ENCODE data around the gene GPR15.

GPR15 gene

DNA sequence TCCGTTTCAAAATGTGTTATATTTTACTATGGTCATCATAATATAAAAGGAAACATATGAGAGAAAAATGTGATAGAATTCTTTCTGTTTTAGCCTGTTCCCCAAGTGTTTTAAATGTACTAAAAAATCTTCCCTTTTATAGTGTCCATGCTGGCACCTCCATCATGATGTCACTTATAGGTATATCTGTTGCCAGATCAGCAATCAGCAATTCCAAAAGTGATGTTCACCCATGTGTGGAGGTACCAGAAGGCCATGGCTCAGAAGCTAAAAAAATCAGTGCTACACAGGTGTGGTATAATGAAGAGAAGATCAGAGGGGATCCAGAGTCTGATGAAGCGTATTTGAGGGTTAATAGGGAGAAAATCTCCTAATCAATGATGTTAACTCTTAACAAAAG is 1.1 kb upstream of the GPR15 start:
- DNase-seq (ENCODE audit: low spot score): no peak

DNA sequence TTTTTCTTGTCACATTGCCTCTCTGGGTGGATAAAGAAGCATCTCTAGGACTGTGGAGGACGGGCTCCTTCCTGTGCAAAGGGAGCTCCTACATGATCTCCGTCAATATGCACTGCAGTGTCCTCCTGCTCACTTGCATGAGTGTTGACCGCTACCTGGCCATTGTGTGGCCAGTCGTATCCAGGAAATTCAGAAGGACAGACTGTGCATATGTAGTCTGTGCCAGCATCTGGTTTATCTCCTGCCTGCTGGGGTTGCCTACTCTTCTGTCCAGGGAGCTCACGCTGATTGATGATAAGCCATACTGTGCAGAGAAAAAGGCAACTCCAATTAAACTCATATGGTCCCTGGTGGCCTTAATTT is 478 bp downstream of the GPR15 start:
- no peak for DNase-seq (ENCODE audit: low spot score)

DNA sequence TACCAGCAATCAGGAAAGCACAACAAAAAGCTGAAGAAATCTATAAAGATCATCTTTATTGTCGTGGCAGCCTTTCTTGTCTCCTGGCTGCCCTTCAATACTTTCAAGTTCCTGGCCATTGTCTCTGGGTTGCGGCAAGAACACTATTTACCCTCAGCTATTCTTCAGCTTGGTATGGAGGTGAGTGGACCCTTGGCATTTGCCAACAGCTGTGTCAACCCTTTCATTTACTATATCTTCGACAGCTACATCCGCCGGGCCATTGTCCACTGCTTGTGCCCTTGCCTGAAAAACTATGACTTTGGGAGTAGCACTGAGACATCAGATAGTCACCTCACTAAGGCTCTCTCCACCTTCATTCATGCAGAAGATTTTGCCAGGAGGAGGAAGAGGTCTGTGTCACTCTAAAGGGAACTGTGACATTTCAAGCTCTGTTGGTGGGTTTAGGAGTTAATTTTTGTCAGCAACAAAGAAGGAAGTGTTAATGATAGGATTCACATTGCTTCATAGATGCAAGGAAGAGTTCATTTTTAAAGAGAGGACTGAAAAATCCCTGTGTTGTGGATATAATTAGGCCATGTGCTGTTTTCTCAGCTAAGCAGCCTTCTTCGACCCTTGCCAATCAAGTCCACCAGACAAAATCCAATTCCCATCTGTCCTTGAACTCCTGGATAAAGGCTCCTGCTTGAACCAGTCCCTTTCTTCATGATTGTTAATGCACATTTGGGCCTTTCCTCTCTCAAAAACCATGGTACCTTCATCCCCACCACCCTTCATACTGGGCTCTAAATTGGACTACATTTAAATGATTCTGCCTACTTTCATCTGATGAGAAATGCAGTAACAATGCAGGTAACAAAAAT is 1.2 kb downstream of the GPR15 start:
- DNase-seq (ENCODE audit: low spot score): no peak

DNA sequence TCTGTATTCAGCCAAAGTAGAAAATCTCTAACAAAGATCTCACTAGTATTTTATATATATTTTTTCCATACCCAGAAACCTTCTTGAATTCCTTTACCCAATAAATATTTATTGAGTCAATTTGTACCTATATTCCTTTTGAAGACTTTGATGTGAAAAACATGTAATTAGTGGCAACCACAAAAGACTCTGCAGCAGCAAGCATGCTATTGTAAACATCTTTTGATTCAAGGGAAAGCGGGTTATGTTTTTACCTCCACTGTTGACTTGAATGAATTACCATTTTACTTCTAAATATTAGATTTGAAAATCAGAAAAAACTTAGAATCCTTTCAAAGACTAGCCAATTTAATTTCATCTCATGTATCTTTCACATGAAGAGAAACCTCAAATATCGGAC is 2.4 kb downstream of the GPR15 start:
- DNase-seq (ENCODE audit: low spot score): no peak

GRCh38 chr3:98534734-98535133 is 3.0 kb downstream of the GPR15 start:
- DNase-seq (ENCODE audit: low spot score): no peak

DNA sequence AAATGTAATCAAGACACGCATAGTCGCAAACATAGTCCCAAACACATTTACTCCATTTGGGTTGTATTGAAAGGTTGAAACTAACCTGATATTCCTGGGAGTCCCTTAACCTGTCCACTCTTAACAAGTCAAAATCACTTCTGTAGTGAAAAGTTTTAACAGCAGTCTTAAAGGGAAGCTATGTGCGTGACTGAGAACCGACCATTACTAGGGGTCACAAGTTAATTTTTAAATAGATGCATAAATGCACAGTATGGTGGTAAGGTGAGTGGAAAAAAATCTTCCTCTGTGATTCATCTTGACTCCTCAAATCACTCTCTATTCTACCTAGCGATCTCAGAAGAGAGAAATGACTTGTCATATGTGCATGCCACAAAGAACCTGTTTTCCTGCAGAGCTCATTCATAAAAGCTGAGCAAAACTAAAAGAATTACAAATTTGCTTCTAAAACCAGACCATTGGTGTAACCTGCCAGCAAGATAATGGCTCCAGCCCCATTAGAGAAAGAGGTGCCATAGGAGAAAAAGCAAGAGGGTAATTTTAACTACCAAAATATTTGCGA is 4.8 kb downstream of the GPR15 start:
- no peak for DNase-seq (ENCODE audit: low spot score)

- DNase-seq (ENCODE audit: low spot score): no peak
Observed at GRCh38 chr3:98540346-98540745, 8.6 kb downstream of the GPR15 start.

GRCh38 chr3:98541695-98542094 is 9.9 kb downstream of the GPR15 start:
- DNase-seq (ENCODE audit: low spot score): no peak

GRCh38 chr3:98542623-98543022 is 10.8 kb downstream of the GPR15 start:
- DNase-seq (ENCODE audit: low spot score): no peak

- no peak for DNase-seq (ENCODE audit: low spot score)
Observed at GRCh38 chr3:98545940-98546339, 14.2 kb downstream of the GPR15 start.

- no peak for DNase-seq (ENCODE audit: low spot score)
Observed at GRCh38 chr3:98548544-98548943, 16.8 kb downstream of the GPR15 start.

DNA sequence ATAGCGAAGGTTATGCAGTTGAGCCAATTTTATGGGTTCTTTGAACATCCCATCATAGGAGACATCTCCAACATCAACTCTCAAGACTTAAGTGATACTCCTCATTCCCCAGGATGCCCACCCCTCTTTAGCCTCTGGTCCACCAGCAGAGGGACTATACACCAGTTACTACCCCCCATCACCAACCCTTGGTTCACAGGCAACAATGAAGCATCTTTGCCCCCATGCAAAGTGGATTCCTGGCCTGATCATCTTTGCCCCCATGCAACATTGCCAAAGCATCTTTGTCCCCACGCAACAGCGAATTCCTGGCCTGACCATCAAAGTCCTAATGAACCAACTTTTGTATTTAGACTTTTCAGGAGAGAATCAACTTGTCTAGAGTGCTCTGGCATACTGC is 19.1 kb downstream of the GPR15 start:
- DNase-seq (ENCODE audit: low spot score): no peak

DNA sequence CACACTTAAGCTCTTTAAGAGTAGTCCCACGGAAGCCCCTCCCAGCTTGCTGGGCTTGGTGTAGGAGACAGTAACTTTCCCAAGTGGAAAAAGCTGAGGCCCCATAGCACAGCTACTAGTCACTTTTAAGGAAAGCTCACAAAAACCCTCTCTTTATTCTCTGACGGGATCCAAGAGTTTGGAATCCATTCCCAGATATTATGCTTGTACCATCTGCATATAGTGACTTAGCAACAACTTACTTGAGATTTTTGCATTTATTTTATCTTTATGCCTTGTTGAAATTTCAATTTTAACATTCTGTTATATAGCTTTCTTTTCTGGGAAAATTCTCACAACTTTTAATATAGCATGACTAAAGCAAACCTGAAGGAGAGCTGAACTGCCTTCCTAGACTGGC is 19.5 kb downstream of the GPR15 start:
- no peak for DNase-seq (ENCODE audit: low spot score)

GRCh38 chr3:98551754-98552153 is 20.0 kb downstream of the GPR15 start:
- DNase-seq (ENCODE audit: low spot score): no peak

DNA sequence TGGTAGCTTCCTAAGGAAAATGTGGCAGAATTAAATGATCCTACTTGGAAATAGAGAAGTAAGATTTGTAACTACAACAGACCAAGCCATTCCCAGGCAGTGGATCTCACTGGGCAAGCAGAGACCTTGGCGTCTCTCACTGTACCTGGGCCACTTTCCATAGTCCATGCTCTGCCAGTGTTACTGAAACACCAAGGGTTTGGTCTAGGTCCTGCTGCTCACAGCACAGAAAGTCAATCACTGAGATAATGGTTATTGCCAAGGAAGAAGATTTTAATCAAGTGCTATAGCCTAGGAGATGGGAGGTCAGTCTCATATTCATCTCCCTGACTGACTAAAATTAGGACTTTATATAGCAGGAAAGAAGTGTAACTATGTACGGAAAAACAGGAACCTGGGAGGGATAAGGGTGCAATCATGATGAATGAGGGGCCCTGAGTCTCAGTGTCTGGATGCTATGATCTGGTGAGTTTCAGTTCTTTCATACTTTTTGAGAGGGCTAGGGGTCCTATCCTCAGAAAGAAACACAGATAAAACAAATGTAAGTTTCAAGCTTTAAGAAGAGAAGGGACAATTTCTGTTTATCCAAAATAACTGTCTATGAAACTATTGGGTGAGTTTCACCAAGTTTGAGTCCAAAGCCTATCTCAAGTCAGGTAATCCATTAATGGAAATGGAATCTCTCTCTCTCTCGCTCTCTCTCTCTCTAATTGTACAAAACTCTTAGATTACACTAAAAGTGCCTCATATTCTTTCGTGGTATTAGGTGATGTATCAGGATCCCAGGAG is 20.6 kb downstream of the GPR15 start:
- no peak for DNase-seq (ENCODE audit: low spot score)

DNA sequence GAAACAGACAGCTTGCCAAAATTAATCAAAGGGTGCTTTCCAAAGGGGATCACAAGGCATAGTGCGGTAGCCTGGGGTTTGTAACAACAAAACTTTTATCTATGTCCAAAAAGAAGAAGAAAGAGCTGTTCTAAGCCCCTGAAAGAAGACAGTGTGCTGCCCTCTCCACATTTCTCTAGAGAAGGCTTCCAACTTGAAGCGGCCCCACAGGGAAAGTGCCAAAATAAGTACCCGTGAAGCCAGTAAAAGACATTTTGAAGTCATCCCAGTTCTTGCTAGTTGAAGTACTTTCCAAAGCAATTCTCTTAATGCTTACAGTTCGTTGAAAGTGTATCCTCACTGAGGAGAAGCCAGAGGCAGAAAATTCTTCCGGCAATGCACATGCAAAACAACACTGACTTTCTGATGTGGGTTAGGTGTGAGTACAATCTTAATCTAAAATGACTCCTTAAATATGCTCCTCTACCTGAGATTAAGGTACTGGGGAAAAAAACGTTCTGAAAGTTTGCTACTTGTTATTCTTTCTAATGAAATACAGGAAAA is 21.3 kb downstream of the GPR15 start:
- no peak for DNase-seq (ENCODE audit: low spot score)

DNA sequence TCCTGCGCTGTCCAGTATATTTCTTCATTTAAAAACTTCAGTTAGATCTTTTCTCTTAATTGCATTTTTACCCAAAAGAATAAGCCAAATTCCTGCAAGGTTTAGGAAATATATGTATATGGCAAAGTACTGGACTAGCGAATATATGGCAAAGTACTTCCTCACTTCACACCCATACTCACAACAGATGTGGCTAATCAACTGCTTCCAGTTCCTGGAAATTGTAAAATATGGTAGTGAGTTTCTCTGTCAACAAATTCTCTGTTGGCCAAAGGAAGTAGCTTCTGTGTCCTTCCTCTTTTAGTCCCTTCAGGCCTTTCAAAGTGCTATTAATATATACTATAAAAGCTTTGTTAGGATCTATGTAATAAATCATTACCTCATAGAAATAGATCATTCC is 22.0 kb downstream of the GPR15 start:
- no peak for DNase-seq (ENCODE audit: low spot score)

GRCh38 chr3:98554580-98554979 is 22.8 kb downstream of the GPR15 start:
- no peak for DNase-seq (ENCODE audit: low spot score)

DNA sequence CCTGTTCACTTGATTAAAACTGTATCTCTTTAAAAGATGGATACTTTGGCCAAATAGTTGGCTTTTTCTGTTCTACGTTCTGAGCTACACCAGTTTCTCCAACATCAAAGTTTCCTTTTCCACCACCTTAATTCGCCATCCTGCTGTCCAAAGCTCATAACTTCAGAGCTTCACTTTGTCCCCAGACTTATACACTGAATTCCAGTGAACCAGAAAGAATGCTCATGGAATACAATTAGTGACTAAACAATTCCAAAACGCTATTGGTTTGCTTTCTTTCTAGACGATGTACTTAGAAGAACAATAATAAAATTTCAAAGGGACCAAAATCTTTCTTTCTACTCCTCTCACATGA is 23.2 kb downstream of the GPR15 start:
- DNase-seq (ENCODE audit: low spot score): no peak

DNA sequence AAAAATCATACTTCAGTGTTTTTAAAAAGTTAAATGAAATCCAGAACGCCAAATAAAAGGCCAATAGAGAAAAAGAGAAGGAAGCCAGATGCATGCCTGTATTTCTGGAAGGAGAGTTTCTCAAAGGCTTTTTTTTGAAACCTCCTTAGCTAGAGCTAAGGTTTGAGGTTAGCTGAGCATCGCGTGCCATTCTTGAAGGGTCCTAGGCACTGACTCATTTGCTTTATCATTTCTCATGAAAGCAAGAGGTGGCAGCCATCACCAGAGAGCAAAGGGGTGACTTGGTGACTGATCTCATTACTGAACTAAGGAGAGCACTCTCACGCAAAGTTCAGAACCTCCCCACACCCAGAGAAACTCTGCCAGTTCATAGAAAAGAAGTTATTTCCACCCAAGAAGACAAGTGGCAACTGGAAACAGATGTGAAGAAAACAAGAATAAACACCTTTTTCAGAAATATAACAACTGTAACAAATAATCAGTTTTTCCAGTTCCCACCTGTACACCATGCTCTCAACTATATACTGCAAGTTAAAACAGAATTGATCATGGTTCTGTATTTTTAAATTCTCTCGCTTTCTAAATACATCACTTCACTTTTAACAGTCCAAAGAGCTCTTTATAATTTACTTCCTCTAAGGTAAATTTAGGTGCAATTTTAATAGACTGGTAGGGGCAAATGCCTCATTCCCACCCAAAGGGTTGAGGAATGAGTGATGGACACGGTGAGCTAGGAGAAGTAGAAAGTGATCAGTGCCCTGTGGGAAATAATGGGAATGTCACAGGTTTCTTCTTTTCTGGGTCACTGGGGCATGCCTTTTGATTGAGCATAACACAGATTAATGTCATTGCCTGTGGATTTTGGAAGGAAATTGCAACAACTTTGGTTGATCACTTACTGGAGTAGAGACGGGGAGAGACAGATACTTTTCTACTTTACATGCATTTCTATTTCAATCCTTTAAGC is 24.7 kb downstream of the GPR15 start:
- DNase-seq (ENCODE audit: low spot score): no peak

GRCh38 chr3:98557324-98558010 is 25.7 kb downstream of the GPR15 start:
- DNase-seq (ENCODE audit: low spot score): no peak

Data from hepatic stellate cell (primary cell).